HCT116 (cell line): ENCODE results near the gene KIAA1614. TPM values are rescaled to one million over a fixed set of nuclear protein-coding genes. Genes with fewer than 3 reads are reported as not detected.
"Not testable (repeated sequence)": the region's sequence is repeated elsewhere in the genome, so short reads cannot be mapped to it uniquely, and the experiment has no call there.

Experiments
- ATAC-seq: fragments of 200-7000 bp; cut with Tn5 transposase; 2 replicates; pipeline ENCODE4 v1.9.1; 2020; ENCODE audit warnings: mild to moderate bottlenecking, moderate library complexity
- BruUV-seq: library from RNA; stranded (reverse); fragments of 400-500 nt; replicated peaks from 2 replicates; lab custom pipeline; 2021; lab: Mats Ljungman, UMichigan
- CTCF ChIA-PET: fragments of 300-600 bp; sonication (Branson Sonifier 250); formaldehyde crosslinking; loops from one replicate; lab custom pipeline; 2021; ENCODE audit warnings: antibody characterized with exemption; lab: Charles Lee
- POLR2A ChIA-PET: fragments of 300-600, 350-600 bp; sonication (Branson Sonifier 250); formaldehyde crosslinking; loops from one replicate; lab custom pipeline; 2021; ENCODE audit warnings: antibody characterized with exemption; lab: Charles Lee
- RAD21 ChIA-PET, 2 experiments: fragments of 300-600 bp; sonication (Branson Sonifier 250); formaldehyde crosslinking; loops; one replicate each; lab custom pipeline; 2023; ENCODE audit warnings: low total read pairs in 2 of 2; ENCODE audit not compliant: uncharacterized antibody in 2 of 2, unreplicated experiment in 2 of 2, low non-redundant PET in 1 of 2; lab: Charles Lee
- DNase-seq: peaks from one replicate; pipeline ENCODE4 v3.0.0-alpha.2; 2010; ENCODE audit warnings: low read depth, low spot score
- H2AFZ ChIP-seq: fragments of 200-600 bp; shearing (Covaris generic), sonication (generic); 2 replicates; pipeline ENCODE4 v1.6.1; 2017; ENCODE audit warnings: low read depth, mixed run types, mixed read lengths, antibody characterized with exemption, low read length; ENCODE audit not compliant: poor library complexity, severe bottlenecking
- H3K27ac ChIP-seq: 2 replicates; pipeline ENCODE4 v1.5.1; 2012; ENCODE audit warnings: low read depth, low read length
- H3K27me3 ChIP-seq: fragments of 200-600 bp; sonication (generic); 2 replicates; pipeline ENCODE4 v1.6.1; 2016; ENCODE audit warnings: mixed run types, low read length, mixed read lengths; ENCODE audit not compliant: insufficient read depth
- H3K36me3 ChIP-seq, 2 experiments: fragments of 200-500 bp in 1 of 2; fragments of 200-600 bp in 1 of 2; sonication (Bioruptor generic) in 1 of 2; sonication (generic) in 1 of 2; 2 replicates each; pipeline versions ENCODE4 v1.5.1 to v1.6.1; 2014 to 2016; ENCODE audit warnings: low read length in 2 of 2, inconsistent platforms in 1 of 2, mixed read lengths in 1 of 2, mixed run types in 1 of 2; ENCODE audit not compliant: insufficient read depth in 2 of 2, control insufficient read depth in 1 of 2
- H3K4me1 ChIP-seq, 2 experiments: fragments of 200-600 bp in 1 of 2; sonication (generic) in 1 of 2; 2 replicates each; pipeline versions ENCODE4 v1.5.1 to v1.6.1; 2012 to 2017; ENCODE audit warnings: low read length in 2 of 2, inconsistent platforms in 1 of 2, mild to moderate bottlenecking in 1 of 2, mixed read lengths in 1 of 2, mixed run types in 1 of 2, moderate library complexity in 1 of 2; ENCODE audit not compliant: insufficient read depth in 2 of 2, control insufficient read depth in 1 of 2
- H3K4me2 ChIP-seq: fragments of 200-600 bp; sonication (generic); 2 replicates; pipeline ENCODE4 v1.6.1; 2017; ENCODE audit warnings: mixed run types, low read length, mixed read lengths
- H3K4me3 ChIP-seq, 2 experiments: fragments of 200-600 bp in 1 of 2; sonication (generic) in 1 of 2; replicated peaks in 1 of 2; 2 replicates each; pipeline ENCODE4 v1.5.1; 2011 to 2016; ENCODE audit warnings: low read length in 2 of 2, control low read depth in 1 of 2, low read depth in 1 of 2, mild to moderate bottlenecking in 1 of 2, mixed read lengths in 1 of 2, mixed run types in 1 of 2
- H3K79me2 ChIP-seq: fragments of 200-600 bp; sonication (generic); 2 replicates; pipeline ENCODE4 v1.6.1; 2017; ENCODE audit warnings: mild to moderate bottlenecking, mixed run types, low read length, moderate library complexity, mixed read lengths; ENCODE audit not compliant: insufficient read depth
- H3K9ac ChIP-seq: fragments of 200-600 bp; sonication (generic); 2 replicates; pipeline ENCODE4 v1.6.1; 2016; ENCODE audit warnings: low read length, mixed read lengths
- H3K9me2 ChIP-seq: fragments of 200-600 bp; sonication (generic), shearing (Covaris generic); 2 replicates; pipeline ENCODE4 v1.6.1; 2017; ENCODE audit warnings: mixed run types, mild to moderate bottlenecking, moderate library complexity; ENCODE audit not compliant: insufficient read depth
- H3K9me3 ChIP-seq, 2 experiments: fragments of 200-500 bp in 1 of 2; fragments of 200-600 bp in 1 of 2; sonication (Bioruptor generic) in 1 of 2; sonication (generic) in 1 of 2; 2 replicates each; pipeline ENCODE4 v1.6.1; 2014 to 2017; ENCODE audit warnings: low read length in 2 of 2, mixed read lengths in 2 of 2, inconsistent platforms in 1 of 2, low read depth in 1 of 2, mild to moderate bottlenecking in 1 of 2, mixed run types in 1 of 2, moderate library complexity in 1 of 2; ENCODE audit not compliant: control insufficient read depth in 1 of 2, insufficient read depth in 1 of 2
- H4K20me1 ChIP-seq: fragments of 200-600 bp; sonication (generic), shearing (Covaris generic); 2 replicates; pipeline ENCODE4 v1.6.1; 2017; ENCODE audit warnings: mixed run types, mild to moderate bottlenecking, moderate library complexity; ENCODE audit not compliant: insufficient read depth
- EGR1 ChIP-seq: IDR thresholded peaks from 2 replicates; pipeline ENCODE4 v1.6.1; 2012; ENCODE audit warnings: low read depth
- ELF1 ChIP-seq: IDR thresholded peaks from 2 replicates; pipeline ENCODE4 v1.6.1; 2012; ENCODE audit warnings: low read depth, borderline replicate concordance
- EZH2phosphoT487 ChIP-seq: fragments of 200-600 bp; IDR thresholded peaks from 2 replicates; pipeline ENCODE4 v1.6.1; 2018; ENCODE audit warnings: antibody characterized with exemption, borderline replicate concordance
- FOSL1 ChIP-seq: IDR thresholded peaks from 2 replicates; pipeline ENCODE4 v1.6.1; 2012; ENCODE audit warnings: low read depth
- JUND ChIP-seq: IDR thresholded peaks from 2 replicates; pipeline ENCODE4 v1.6.1; 2012
- REST ChIP-seq: IDR thresholded peaks from 2 replicates; pipeline ENCODE4 v1.6.1; 2012; ENCODE audit warnings: low read depth
- SP1 ChIP-seq: IDR thresholded peaks from 2 replicates; pipeline ENCODE4 v1.6.1; 2012; ENCODE audit warnings: low read depth
- SRF ChIP-seq: IDR thresholded peaks from 2 replicates; pipeline ENCODE4 v1.6.1; 2012; ENCODE audit warnings: low read depth
- YY1 ChIP-seq: IDR thresholded peaks from 2 replicates; pipeline ENCODE4 v1.6.1; 2011; ENCODE audit warnings: low read length, low read depth, moderate library complexity, mild to moderate bottlenecking; ENCODE audit not compliant: insufficient replicate concordance; ENCODE audit errors: extremely low read depth
- ZNF274 ChIP-seq: fragments of 200-500 bp; sonication (Bioruptor generic); IDR thresholded peaks from 2 replicates; pipeline ENCODE4 v1.6.1; 2014; ENCODE audit warnings: mild to moderate bottlenecking, low read depth, low read length, inconsistent platforms
- intact Hi-C: fragments of 100-400 bp; cut with micrococcal nuclease; formaldehyde crosslinking; loops from 2 replicates; pipeline ENCODE4 v1.10.0; 2022
- total RNA-seq: library from RNA; stranded (reverse); gene quantifications from one replicate; pipeline ENCODE4 v1.2.1, GENCODE V29; 2021; ENCODE audit not compliant: unreplicated experiment
- TF ChIP-seq, protein P1 (sequence below), 3 experiments: fragments of 200-600 bp in 1 of 3; sonication (generic) in 1 of 3; IDR thresholded peaks in 2 of 3; conservative IDR thresholded peaks in 1 of 3; 2 replicates each; pipeline ENCODE4 v1.5.1; 2012 to 2017; ENCODE audit warnings: low read depth in 2 of 3, low read length in 2 of 3, antibody characterized with exemption in 1 of 3, borderline replicate concordance in 1 of 3, control low read depth in 1 of 3, mild to moderate bottlenecking in 1 of 3, mixed read lengths in 1 of 3, mixed run types in 1 of 3, moderate library complexity in 1 of 3; ENCODE audit not compliant: insufficient read depth in 1 of 3
- TF ChIP-seq, protein P2 (sequence below): IDR thresholded peaks from 2 replicates; pipeline ENCODE4 v1.6.1; 2011; ENCODE audit warnings: mild to moderate bottlenecking, low read length, moderate library complexity; ENCODE audit not compliant: insufficient replicate concordance; ENCODE audit errors: extremely low read depth

Gene KIAA1614
- total RNA-seq, 1 experiment from 2014 or later, result 0.25 TPM

DNA sequence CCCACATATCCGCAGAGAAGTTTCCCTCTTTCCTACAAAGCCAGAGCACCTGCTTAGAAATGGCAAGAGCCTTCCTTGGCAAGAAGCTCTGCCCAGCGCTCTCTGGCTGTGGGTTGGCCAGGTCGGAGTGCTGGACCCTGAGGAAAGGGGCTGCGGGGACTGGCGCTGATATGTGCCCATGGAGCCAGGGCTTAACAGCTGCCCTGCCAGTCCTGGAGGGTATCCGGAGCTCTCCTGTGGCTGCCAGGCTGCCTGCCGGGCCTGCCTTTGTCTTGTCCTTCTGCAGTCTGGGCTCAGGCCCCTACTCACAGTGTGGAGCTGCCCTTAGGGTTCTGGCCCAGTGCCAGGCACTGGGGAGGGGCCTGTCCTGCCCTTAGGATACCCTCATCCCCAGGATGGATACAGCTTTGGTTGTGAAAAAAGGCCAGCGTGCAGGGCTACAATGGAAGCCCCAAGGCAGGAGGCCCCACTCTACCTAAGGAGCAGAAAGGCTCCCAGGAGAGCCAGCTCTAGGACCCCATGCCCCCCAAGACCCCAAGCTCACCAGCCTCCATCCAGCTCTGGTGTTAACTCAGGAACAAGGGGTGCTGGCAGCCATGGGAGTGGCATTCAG lies 43.4 kb downstream of the KIAA1614 start:
- ATAC-seq, result no peak
- TF ChIP-seq SP1 (no peak), FOSL1 (no peak), ELF1 (no peak), YY1 (no peak), EZH2phosphoT487 (no peak), JUND (no peak), EGR1 (no peak), SRF (no peak), ZNF274 (no peak), REST (no peak)
- TF ChIP-seq, protein P1, sequence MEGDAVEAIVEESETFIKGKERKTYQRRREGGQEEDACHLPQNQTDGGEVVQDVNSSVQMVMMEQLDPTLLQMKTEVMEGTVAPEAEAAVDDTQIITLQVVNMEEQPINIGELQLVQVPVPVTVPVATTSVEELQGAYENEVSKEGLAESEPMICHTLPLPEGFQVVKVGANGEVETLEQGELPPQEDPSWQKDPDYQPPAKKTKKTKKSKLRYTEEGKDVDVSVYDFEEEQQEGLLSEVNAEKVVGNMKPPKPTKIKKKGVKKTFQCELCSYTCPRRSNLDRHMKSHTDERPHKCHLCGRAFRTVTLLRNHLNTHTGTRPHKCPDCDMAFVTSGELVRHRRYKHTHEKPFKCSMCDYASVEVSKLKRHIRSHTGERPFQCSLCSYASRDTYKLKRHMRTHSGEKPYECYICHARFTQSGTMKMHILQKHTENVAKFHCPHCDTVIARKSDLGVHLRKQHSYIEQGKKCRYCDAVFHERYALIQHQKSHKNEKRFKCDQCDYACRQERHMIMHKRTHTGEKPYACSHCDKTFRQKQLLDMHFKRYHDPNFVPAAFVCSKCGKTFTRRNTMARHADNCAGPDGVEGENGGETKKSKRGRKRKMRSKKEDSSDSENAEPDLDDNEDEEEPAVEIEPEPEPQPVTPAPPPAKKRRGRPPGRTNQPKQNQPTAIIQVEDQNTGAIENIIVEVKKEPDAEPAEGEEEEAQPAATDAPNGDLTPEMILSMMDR (IDR thresholded peaks at IDR 0.05 in 2 of 3, conservative IDR thresholded peaks at IDR 0.05 in 1 of 3; ENCODE audit: borderline replicate concordance in 1 of 3, insufficient read depth in 1 of 3, low read depth in 2 of 3, low read length in 2 of 3), result no peak
- TF ChIP-seq, protein P2, sequence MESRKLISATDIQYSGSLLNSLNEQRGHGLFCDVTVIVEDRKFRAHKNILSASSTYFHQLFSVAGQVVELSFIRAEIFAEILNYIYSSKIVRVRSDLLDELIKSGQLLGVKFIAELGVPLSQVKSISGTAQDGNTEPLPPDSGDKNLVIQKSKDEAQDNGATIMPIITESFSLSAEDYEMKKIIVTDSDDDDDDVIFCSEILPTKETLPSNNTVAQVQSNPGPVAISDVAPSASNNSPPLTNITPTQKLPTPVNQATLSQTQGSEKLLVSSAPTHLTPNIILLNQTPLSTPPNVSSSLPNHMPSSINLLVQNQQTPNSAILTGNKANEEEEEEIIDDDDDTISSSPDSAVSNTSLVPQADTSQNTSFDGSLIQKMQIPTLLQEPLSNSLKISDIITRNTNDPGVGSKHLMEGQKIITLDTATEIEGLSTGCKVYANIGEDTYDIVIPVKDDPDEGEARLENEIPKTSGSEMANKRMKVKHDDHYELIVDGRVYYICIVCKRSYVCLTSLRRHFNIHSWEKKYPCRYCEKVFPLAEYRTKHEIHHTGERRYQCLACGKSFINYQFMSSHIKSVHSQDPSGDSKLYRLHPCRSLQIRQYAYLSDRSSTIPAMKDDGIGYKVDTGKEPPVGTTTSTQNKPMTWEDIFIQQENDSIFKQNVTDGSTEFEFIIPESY, result no peak
- Histone ChIP-seq H3K9me3 (no peaks in the 10 kb centered on the region), H3K4me3 (no peak overlapping the region), H3K4me1 (no peaks in the 10 kb centered on the region), H3K9me2 (no peaks in the 10 kb centered on the region), H3K36me3 (no peaks in the 10 kb centered on the region), H3K79me2 (no peaks in the 10 kb centered on the region), H4K20me1 (no peaks in the 10 kb centered on the region), H3K27me3 (no peaks in the 10 kb centered on the region), H3K4me2 (no peak overlapping the region), H3K9ac (no peak overlapping the region), H3K27ac (no peak overlapping the region), H2AFZ (no peak overlapping the region)
- no peak for DNase-seq
- ChIA-PET RAD21 (no interaction called here), CTCF (no interaction called here), POLR2A (no interaction called here)
- intact Hi-C loops, result no loop called here
- no TSS peak for BruUV-seq

DNA sequence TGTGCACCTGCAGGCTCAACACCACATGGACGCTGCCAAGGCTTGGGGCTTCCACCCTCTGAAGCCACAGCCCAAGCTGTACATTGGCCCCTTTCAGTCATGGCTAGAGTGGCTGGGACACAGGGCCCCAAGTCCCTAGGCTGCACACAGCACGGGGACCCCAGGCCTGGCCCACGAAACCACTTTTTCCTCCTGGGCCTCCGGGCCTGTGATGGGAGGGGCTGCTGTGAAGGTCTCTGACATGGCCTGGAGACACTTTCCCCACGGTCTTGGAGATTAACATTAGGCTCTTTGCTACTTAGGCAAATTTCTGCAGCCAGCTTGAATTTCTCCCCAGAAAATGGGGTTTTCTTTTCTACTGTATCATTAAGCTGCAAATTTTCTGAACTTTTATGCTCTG lies 46.9 kb downstream of the KIAA1614 start:
- H4K20me1 ChIP-seq, H3K9ac ChIP-seq, H3K4me3 ChIP-seq, H3K79me2 ChIP-seq, DNase-seq, H2AFZ ChIP-seq, H3K4me1 ChIP-seq, H3K36me3 ChIP-seq, BruUV-seq, H3K4me2 ChIP-seq, ATAC-seq, H3K27ac ChIP-seq, RAD21 ChIA-PET, CTCF ChIA-PET, H3K9me2 ChIP-seq, H3K27me3 ChIP-seq, POLR2A ChIA-PET, intact Hi-C loops, H3K9me3 ChIP-seq: not testable (repeated sequence)
